RCC 7860 (cell line): Measurements from ENCODE around the gene IL23A.

Source experiments
- DNase-seq: peaks from one replicate; pipeline ENCODE4 v3.0.0-alpha.2; 2015; ENCODE audit warnings: low spot score
- FAIRE-seq: peaks from 2 replicates; lab custom pipeline; 2012; peaks lifted over from hg19 to GRCh38; lab: Jason Lieb, UNC

The IL23A gene

DNA sequence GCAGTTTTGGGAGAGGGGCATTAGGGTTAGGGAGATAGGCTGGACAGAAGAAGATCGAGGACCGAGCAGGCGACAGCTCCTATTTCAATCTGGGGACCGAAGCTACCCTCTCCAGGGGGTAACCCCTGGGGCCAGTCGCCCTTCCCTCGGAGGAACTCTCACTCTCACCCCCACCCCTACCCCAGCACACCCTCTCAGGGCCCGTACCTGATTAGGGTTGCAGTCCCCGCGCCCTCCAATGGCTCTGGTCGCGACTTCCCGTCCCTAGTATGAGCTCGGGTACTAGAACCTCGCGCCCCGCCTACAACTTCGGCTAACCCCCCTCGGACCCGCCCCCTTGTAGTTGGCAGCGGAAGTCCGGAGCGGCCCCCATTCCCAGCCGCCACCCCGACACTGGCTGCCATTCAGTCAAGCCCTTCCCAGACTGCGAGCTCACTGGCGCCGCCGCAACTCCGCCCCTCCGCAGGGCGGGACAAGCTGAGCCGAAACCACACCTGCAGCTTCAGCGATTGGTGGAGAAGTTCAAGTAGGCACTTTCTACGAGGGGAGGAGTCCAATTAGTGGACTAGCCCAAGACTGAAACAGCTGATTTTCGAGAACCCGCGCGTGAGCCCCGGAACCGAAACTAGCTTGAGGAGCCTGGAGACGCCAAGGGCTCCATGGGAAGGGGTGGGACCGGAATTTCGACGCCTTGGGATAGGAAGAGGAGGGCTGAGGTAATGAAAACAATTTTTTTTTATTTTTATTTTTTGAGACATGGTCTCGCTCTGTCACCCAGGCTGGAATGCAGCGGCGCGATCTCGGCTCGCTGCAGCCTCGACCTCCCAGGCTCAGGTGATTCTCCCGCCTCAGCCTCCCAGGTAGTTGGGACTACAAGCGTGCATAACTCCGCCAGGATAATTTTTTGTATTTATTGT is 21.4 kb downstream of the IL23A start, which contains the start of gene STAT2:
Gene STAT2, minus strand, starts transcription at position 257 of the 917 bp plus-strand sequence. CDS start 3,536 bp downstream, outside the sequence.
- FAIRE-seq (peak; percentile 95), DNase-seq (peak; percentile 98)

DNA sequence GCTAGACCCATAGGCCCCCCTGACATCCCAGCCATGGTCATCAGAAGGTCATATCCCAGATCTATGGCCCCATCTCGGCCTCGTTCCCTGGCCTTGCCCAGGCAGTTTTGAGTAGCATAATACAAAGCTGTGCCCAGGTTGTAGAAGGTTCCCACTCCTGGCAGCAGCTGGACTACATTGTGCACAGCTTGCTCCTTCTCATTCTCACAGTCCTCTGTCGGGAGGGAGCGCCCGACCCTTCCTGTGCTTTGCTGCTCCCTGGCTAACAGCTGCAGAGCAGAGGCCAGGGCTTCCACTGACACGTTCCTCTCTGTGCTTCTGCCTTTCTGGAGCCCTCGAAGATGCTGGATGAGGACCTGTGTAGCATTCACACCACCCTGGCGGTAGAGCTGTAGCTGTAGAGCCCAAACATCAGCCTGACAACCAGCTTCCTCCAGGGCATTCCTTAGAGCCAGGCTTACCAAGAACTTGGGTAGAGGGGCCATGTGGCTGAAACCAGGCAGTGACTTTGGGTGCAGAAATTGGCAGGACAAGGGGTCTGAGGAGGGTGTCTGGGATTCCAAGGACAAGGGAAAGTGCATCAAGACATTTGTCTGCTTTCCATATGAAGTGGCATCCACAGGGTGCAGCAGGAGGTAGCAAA is 22.9 kb downstream of the IL23A start:
- FAIRE-seq: no peak

DNA sequence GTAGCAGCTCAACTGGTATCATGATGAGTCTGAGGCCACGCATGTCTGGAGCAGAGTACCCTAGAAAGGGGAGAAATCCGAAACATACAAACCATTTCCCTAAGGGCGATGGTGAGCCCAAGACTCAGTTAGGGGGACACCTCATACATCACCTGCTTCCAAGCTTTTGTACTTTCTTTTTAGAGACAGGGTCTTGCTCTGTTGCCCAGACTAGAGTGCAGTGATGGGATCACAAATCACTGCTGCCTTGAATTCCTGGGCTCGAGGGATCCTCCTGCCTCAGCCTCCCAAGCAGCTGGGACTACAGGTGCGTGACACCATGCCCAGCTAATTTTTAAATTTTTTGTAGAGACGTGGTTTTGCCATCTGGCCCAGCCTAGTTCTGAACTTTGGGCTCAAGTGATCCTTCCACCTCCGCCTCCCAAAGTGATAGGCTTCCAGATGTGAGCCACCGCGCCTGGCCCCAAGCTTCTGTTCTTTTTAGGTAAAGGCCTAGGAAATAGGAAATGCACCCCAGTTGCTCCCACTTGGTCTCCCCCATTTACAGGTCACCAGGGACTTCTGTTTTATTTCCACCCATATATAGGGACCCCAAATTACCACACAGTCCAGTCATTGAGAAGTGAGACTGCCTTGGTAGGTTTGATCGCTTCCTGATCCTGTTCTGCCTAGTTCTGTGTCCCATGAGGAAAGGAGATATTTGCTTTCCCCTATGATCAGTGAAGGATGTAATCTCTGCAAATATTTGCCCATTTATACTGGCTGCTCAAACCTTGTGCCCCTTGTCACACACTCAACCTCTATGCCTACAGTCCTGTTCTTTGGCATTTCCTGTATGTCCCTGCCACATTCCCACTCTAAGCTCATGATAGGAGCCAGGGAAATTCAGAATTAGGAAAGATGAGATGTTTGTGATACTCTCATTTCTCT is 23.7 kb downstream of the IL23A start, which contains the start of gene APOF:
Gene APOF, minus strand, starts transcription at position 728 of the 930 bp plus-strand sequence. Its CDS starts 112 bp downstream, at position 616.
- no peak for DNase-seq
- FAIRE-seq: no peak

More for the DNA sequence above, 22.9 kb downstream of the IL23A start:
- no peak for DNase-seq

DNA sequence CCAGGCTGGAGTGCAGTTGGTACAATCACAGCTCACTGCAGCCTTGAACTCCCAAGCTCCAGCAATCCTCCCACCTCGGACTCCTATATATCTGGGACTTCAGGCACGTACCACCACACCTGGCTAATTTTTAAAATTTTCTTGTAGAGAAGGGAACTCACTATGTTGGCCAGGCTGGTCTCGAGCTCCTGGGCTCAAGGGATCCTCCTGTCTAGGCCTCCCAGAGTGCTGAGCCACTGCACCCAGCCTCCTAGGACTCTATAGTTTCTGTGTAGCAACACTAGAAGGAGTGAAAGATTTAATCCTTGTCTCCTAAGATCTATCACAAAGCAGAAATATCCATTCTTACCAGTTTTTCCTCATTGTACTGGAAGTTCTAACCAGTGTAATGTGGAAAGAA is 28.3 kb downstream of the IL23A start:
- no peak for DNase-seq
- no peak for FAIRE-seq

DNA sequence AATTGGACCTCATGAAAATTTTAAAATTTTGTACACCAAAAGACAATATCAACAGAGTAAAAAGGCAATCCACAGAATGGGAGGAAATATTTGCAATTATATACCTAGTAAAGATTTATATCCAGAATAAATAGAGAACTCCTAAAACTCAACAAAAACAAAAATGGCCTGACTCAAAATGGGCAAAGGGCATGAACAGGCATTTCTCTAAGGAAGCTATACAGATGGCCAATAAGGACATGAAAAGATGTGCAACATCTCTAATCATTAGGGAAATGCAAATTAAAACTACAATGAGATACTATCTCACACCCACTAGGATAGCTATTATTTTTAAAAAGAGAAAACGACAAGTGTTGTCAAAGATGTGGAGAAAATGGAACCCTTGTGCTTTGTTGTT is 34.8 kb downstream of the IL23A start:
- DNase-seq (no peak), FAIRE-seq (no peak)

DNA sequence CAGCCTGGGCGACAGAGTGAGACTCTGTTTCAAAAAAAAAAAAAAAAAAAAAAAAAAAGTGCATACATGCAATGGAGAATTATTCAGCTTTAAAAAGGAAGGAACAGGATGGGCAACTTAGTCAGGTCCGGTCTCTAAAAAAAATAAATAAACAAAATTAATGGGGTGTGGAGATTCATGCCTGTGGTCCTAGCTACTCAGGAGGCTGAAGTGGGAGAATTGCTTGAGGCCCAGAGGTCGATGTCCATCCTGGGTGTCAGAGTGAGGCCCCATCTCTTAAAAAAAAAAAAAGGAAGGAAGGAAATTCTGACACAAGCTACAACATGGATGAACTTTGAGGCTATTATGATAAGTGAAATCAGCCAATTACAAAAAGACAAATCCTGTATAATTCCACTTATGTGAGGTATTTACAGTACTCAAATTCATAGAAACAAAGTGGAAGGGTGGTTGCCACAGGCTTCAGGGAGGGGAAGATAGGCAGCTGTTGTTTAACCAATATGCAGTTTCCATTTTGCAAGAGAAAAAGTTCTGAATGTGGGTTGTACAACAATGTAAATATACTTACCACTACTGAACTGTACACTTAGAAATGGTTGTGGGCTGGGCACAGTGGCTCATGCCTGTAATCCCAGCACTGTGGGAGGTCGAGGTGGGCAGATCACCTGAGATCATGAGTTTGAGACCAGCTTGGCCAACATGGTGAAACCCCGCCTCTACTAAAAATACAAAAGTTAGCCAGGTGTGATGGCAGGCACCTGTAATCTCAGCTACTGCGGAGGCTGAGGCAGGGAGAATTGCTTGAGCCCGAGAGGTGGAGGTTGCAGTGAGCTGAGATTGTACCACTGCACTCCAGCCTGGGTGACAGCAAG is 36.3 kb downstream of the IL23A start:
- DNase-seq (no peak), FAIRE-seq (no peak)

DNA sequence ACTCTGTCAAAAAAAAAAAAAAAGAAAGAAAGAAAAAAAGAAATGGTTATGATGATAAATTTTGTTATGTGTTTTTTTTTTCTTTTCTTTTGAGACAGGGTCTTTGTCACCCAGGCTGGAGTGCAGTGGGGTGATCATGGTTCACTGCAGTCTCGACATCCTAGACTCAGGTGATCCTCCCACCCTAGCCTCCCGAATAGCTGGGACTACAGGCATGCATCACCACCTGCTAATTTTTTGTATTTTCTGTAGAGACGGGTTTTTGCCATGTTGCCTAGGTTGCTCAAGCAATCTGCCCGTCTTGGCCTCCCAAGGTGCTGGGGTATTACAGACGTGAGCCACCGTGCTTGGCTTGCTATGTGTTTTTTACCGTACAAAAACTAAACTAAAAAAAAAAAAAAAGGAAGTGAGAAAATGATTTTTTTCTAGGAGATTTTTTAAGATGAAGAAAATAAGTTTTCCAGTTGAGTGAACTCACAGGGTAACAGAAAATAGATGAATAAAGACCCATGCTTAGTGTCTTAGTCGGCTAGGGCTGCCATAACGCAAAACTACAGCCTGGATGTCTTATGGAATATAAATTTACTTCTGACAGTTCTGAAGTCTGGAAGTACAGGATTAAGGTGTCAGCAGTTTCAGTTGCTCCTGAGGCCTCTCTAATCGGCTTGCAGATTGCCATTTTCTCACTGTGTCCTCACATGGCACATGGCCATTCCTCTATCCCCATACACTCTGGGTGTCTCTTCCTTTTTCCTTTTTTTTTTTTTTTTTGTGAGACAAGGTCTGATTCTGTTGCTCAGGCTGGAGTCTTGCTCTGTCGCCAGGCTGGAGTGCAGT is 37.1 kb downstream of the IL23A start:
- FAIRE-seq: no peak
- DNase-seq: no peak

DNA sequence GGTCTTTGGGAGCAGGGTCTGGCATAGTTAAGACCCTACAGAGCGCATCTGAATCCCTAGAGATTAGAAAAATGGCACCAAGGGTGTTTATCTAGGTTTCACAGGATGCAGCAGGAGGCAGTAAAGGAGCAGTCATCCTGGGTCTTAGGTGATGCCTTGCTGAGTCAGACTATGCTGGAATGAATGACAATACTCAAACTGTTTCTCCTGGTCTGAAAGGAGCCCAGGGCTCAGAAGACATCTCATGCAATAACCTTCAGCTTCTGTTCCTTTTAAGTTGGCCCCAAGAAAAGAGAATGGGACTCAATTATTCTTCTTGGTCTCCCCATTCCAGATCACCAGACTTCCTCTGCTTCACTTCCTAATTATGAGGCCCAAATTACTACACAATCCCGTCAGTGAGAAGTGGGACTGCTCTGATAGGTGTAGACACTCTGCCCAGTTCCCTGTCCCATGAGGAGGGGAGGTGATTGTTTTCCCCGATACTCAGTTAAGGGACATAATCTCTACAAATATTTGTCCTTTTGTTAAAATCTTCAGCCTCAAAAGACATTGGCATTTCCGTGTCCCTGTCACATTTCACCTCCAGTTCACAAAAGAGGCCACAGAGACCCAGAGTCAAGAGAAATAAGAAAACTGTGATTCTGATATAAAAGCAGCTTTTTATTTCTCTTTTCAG is 38.8 kb downstream of the IL23A start:
- DNase-seq (peak; percentile 27), FAIRE-seq (no peak)

DNA sequence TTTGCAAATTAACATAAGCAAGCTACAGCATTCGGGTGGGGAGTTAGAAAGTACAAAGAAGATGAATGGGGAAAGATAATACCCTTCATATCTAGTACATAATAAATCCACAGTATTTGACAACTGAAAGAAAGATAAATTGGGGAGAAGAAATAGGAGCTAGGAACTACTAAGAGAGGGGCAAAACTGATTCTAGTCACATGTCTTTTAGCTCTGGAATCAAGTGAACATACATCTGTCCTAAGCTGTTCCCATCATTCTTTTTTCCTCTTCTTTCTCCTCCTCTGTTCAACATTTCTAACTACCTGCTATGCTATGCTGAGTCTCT is 39.3 kb downstream of the IL23A start:
- DNase-seq (no peak), FAIRE-seq (no peak)

DNA sequence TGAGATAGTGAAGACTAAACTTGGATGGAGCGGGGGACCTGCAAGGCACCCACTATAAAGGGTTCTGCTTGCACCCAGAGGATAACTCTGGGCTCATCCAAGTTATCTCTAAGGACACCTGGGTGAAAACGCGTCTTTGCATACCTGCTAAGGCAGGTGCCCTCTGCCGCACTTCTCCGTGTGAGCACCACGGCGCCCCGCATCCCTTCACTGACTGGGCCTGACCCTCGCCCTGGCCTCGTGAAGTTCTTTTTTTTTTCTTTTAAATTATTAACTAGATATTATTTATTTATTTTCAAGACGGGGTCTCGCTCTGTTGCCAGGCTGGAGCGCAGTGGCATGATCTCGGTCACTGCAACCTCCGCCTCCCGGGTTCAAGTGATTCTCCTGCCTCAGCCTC is 43.9 kb downstream of the IL23A start:
- DNase-seq: no peak
- no peak for FAIRE-seq

DNA sequence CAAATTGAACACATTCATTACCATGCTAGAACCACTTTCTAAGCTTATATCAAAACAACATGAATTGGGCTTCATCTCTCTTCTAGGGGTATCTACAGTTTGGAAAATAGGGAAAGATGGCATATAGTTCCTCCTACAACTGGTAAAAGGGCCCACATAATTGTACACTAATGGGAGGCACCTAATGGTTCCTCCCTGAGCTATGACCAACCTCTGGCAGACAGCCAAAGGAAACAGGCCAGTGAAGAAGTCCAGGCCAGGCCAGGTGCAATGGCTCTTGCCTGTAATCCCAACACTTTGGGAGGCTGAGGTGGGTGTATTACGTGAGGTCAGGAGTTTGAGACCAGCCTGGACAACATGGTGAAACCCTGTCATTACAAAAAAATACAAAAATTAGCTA is 47.2 kb downstream of the IL23A start:
- no peak for FAIRE-seq
- no peak for DNase-seq

DNA sequence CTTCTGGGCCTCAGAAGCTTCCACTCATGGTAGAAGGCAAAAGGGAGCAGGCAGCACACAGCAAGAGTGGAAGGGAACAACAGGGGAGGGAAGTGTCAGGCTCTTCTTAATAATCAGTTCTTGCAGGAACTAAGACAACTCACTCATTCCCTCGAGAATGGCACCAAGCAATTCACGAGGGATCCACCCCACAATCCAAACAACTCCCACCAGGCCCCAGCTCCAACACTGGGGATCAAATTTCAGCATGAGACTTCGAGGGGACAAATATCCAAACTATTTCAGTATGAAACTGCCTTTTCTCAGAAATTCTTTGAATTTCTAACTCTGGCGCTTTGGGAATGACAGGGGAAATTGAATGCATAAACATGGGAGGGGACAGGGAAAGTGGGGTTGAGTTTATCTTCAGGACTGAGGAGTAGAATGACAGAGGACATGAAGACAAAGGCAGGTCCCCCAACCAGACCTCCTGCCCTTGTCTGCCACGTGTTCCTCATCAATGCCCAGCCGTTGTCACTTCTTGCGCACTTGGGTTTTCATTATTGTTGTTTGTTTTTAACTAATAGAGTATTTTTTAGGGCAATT is 48.6 kb downstream of the IL23A start:
- FAIRE-seq (no peak), DNase-seq (no peak)

DNA sequence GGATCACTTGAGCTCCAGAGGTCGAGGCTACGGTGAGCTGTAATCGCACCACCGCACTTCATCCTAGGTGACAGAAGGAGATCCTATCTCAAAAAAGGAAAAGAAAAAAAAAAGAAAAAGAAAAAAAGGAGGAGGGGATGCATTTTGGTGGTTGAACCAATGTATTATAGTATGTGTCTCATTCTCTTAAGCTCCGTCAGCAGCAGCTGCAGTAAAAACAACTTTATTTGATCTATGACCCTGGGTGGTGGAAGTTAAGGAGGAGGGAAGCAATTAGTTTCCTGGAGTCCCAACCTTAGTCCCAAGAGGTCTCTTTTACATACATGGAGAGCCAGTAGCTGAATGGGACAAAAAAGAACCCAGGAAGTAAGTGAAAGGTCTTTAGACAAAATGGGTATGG is 50.7 kb downstream of the IL23A start:
- no peak for FAIRE-seq

More for the DNA sequence above, 50.7 kb downstream of the IL23A start:
- no peak for DNase-seq
